Lung (tissue), 12 donors: ENCODE data around the gene CACNA1I. TPM values are rescaled to one million over a fixed set of nuclear protein-coding genes. Genes with fewer than 3 reads are reported as not detected.

Experiments
- ATAC-seq: fragments of 200-7000 bp; cut with Tn5 transposase; one replicate; pipeline ENCODE4 v1.9.1; 2020; ENCODE audit warnings: moderate number of reproducible peaks; ENCODE audit not compliant: insufficient read depth, low FRiP score
- DNase-seq, 3 donors: peaks; one replicate each; pipeline ENCODE4 v3.0.0-alpha.2; 2013 to 2017
- H3K27ac ChIP-seq, 2 donors: one replicate each; pipeline ENCODE4 v1.5.1; 2013; ENCODE audit warnings: mild to moderate bottlenecking in 2 of 2, moderate library complexity in 2 of 2, control low read depth in 1 of 2, inconsistent platforms in 1 of 2, low read depth in 1 of 2, low read length in 1 of 2
- H3K27me3 ChIP-seq, 3 donors: one replicate each; pipeline ENCODE4 v1.5.1; 2013; ENCODE audit warnings: low read length in 2 of 3; ENCODE audit not compliant: control insufficient read depth in 3 of 3, insufficient read depth in 3 of 3
- H3K36me3 ChIP-seq, 4 donors: one replicate each; pipeline ENCODE4 v1.5.1; 2013; ENCODE audit warnings: low read length in 4 of 4, mild to moderate bottlenecking in 1 of 4, moderate library complexity in 1 of 4; ENCODE audit not compliant: control insufficient read depth in 4 of 4, insufficient read depth in 4 of 4
- H3K4me1 ChIP-seq, 5 donors: one replicate each; pipeline ENCODE4 v1.5.1; 2013; ENCODE audit warnings: low read length in 5 of 5, mild to moderate bottlenecking in 2 of 5, moderate library complexity in 1 of 5; ENCODE audit not compliant: control insufficient read depth in 5 of 5, insufficient read depth in 5 of 5
- H3K4me3 ChIP-seq: one replicate; pipeline ENCODE4 v1.5.1; 2013; ENCODE audit warnings: mild to moderate bottlenecking, control low read depth, moderate library complexity
- H3K9ac ChIP-seq, 2 donors: one replicate each; pipeline ENCODE4 v1.5.1; 2013; ENCODE audit warnings: low read length in 2 of 2, control low read depth in 1 of 2; ENCODE audit not compliant: insufficient read depth in 1 of 2
- H3K9me3 ChIP-seq, 4 donors: one replicate each; pipeline ENCODE4 v1.5.1; 2013; ENCODE audit warnings: low read length in 3 of 4, mild to moderate bottlenecking in 1 of 4, moderate library complexity in 1 of 4; ENCODE audit not compliant: control insufficient read depth in 4 of 4, insufficient read depth in 3 of 4
- WGBS, 2 donors: extraction: QIAGEN DNeasy Blood & Tissue Kit; methylation state at CpG; one replicate each; pipeline ENCODE4 v1.1.7; 2013; 5-methylcytosine and 5-hydroxymethylcytosine counted together
- polyA plus RNA-seq, 2 donors: library from polyadenylated mRNA; stranded (reverse); fragments of 200-250 nt; gene quantifications; one replicate each; pipeline ENCODE4 v1.2.1, GENCODE V29; 2013
- total RNA-seq, 2 donors: library from RNA; depleted of rRNA in 1 of 2; stranded (reverse); fragments of >200 nt in 1 of 2; gene quantifications; one replicate each; pipeline ENCODE4 v1.2.1, GENCODE V29; 2014 to 2021
- TF ChIP-seq, protein P1 (sequence below): IDR thresholded peaks from 2 replicates; pipeline ENCODE4 v1.5.1; 2012; ENCODE audit warnings: mild to moderate bottlenecking; ENCODE audit errors: control extremely low read depth, extremely low read depth
- donor health status: control.
- donor health status: control.
- donor health status: Bipolar disorder and iron deficiency.
- donor health status: healthy.
- donor health status: DM: yes; HTN: yes; CAD: no.

The CACNA1I gene
- total and polyA plus RNA-seq, 4 donors: 0.07 to 0.22 (median 0.16) TPM

DNA sequence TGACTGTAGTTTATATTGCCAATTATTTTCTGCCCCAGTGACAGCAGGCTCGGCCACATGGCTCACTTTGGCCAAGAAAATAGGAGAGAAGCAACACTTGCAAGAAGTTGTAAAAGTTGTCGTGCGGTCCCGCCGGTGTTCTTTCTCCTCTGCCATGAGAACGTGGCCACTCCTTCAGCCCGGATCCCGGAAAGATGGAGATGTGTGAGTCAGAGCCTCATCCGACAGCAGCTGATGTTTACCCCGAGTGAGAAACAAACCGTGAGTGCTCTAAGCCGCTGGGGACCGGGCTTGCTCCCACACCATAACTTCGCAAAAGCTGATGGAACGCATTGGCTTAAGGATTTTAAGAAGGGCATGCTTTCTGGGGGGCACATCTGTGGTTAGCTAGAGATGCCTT is 157.0 kb downstream of the CACNA1I start:
- Histone ChIP-seq H3K9ac (no peak overlapping the region), H3K36me3 (no peaks in the 10 kb centered on the region), H3K9me3 (peaks cover 0 to 11% (median 0%) of the 10 kb centered on the region in 4 donors), H3K27me3 (peaks cover 0 to 23% (median 5%) of the 10 kb centered on the region in 3 donors), H3K4me1 (no peaks in the 10 kb centered on the region), H3K27ac (no peak overlapping the region), H3K4me3 (no peak overlapping the region)
- ATAC-seq (no peak), DNase-seq (no peak)
- TF ChIP-seq, protein P1, sequence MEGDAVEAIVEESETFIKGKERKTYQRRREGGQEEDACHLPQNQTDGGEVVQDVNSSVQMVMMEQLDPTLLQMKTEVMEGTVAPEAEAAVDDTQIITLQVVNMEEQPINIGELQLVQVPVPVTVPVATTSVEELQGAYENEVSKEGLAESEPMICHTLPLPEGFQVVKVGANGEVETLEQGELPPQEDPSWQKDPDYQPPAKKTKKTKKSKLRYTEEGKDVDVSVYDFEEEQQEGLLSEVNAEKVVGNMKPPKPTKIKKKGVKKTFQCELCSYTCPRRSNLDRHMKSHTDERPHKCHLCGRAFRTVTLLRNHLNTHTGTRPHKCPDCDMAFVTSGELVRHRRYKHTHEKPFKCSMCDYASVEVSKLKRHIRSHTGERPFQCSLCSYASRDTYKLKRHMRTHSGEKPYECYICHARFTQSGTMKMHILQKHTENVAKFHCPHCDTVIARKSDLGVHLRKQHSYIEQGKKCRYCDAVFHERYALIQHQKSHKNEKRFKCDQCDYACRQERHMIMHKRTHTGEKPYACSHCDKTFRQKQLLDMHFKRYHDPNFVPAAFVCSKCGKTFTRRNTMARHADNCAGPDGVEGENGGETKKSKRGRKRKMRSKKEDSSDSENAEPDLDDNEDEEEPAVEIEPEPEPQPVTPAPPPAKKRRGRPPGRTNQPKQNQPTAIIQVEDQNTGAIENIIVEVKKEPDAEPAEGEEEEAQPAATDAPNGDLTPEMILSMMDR: no peak
- WGBS, 2 donors: 52 to 68% methylated on average over 15 of the region's 15 CpGs

DNA sequence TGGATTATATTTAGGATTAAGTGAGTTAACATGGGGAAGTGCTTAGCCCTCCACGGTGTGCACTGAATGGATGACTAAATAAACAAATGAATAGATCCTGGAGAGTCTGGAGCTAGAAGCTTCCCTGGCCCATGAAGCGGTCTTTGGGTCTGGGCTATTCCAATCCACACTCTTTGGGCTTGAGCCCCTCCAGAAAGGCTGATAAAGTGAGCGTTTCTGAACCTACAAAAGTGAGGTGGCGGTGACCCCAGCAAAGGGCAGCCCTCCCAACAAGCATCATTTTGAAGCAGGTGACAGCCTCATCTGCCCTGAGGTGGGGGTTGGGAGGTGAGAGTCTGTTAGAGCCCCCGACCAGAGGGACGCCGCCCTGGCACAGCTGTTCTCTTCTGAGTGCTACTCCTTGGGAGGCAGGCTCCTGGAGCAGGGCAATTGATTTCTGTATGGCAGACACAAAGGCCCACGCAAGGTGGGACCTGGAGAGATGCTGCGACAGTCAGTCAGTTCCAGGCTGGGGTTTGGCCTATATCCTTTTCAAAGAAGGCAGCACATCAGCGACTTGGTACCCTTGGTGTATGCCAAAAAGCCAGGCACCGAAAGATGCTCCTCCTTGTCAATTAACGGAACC is 157.8 kb downstream of the CACNA1I start:
- Histone ChIP-seq H3K4me3 (no peak overlapping the region), H3K9ac (no peak overlapping the region), H3K36me3 (no peaks in the 10 kb centered on the region), H3K27ac (no peak overlapping the region), H3K4me1 (no peaks in the 10 kb centered on the region), H3K9me3 (peaks cover 0 to 11% (median 0%) of the 10 kb centered on the region in 4 donors), H3K27me3 (peaks cover 0 to 23% (median 5%) of the 10 kb centered on the region in 3 donors)
- WGBS, 2 donors: 84 to 85% methylated on average over 12 of the region's 12 CpGs
- DNase-seq (no peak), ATAC-seq (no peak)
- TF ChIP-seq, protein P1: no peak

DNA sequence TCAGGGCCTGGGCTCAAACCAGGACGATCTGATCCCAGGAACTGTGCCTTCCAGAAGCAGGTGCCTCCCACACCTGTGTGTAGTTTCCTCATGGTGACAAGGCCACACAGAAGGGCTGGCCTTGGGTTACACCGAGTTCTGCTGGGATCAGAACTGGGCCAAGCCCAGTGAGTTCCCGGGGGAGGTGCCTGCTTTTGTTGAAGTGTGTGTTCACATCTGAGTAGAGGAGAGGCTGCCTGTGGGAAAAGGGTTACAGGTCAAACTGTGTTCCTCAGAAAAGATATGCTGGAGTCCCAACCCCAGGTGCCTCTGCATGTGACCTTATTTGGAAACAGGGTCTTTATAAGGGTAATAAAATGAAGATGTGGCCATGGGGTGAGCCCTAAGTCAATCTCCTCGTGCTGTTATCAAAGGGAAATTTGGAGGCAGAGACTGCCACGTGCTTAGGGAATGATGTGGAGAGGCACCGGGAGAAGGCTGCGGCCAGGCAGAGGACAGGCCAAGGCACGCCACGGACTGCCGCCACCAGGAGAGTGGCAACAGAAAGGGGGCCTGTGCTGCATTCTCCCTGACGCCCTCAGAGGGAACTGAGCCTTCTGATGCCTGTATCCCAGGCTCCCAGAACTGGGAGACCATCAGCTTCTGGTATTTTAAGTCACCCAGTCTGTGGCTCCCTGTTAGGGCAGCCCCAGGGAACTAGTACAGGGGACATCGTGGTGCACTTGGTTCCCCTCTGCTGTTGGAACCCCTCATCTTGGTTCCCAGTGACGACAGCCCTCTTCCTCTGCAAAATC is 158.8 kb downstream of the CACNA1I start:
- Histone ChIP-seq H3K4me3 (no peak overlapping the region), H3K27me3 (peaks cover 0 to 23% (median 5%) of the 10 kb centered on the region in 3 donors), H3K9ac (no peak overlapping the region), H3K4me1 (no peaks in the 10 kb centered on the region), H3K27ac (no peak overlapping the region), H3K36me3 (no peaks in the 10 kb centered on the region), H3K9me3 (peaks cover 0 to 11% (median 0%) of the 10 kb centered on the region in 4 donors)
- no peak for DNase-seq
- TF ChIP-seq, protein P1: no peak
- ATAC-seq: no peak
- 78% methylated on average over 13 of the region's 13 CpGs for WGBS, 2 donors
